Osteoblast (primary cell): ENCODE data around the gene SLC37A1. TPM values are rescaled to one million over a fixed set of nuclear protein-coding genes. Genes with fewer than 3 reads are reported as not detected.

Experiments
- DNase-seq: peaks from one replicate; pipeline ENCODE4 v3.0.0; 2011; ENCODE audit warnings: low spot score, mixed read lengths; ENCODE audit not compliant: insufficient read length; ENCODE audit errors: missing footprints
- H2AFZ ChIP-seq: 2 replicates; pipeline ENCODE4 v1.6.0; 2011; ENCODE audit warnings: mild to moderate bottlenecking, low read length
- H3K27ac ChIP-seq: 2 replicates; pipeline ENCODE4 v1.5.1; 2011; ENCODE audit warnings: mild to moderate bottlenecking, low read depth, low read length, moderate library complexity
- H3K27me3 ChIP-seq: 2 replicates; pipeline ENCODE4 v1.6.0; 2012; ENCODE audit warnings: mild to moderate bottlenecking, control low read depth, inconsistent platforms, low read length, moderate library complexity; ENCODE audit not compliant: insufficient read depth
- H3K36me3 ChIP-seq: 2 replicates; pipeline ENCODE4 v1.5.1; 2011; ENCODE audit warnings: mild to moderate bottlenecking, low read length, control low read depth, moderate library complexity; ENCODE audit not compliant: insufficient read depth
- H3K4me1 ChIP-seq: 2 replicates; pipeline ENCODE4 v1.5.1; 2011; ENCODE audit warnings: mild to moderate bottlenecking, low read length, control low read depth, moderate library complexity; ENCODE audit not compliant: insufficient read depth
- H3K4me2 ChIP-seq: 2 replicates; pipeline ENCODE4 v1.6.0; 2011; ENCODE audit warnings: mild to moderate bottlenecking, low read length; ENCODE audit not compliant: insufficient read depth
- H3K4me3 ChIP-seq: fragments of 200-600 bp; sonication (generic); 3 replicates; pipeline ENCODE4 v1.5.1; 2012; ENCODE audit warnings: mild to moderate bottlenecking, low read length, inconsistent platforms; ENCODE audit not compliant: insufficient read depth
- H3K79me2 ChIP-seq: 2 replicates; pipeline ENCODE4 v1.6.0; 2012; ENCODE audit warnings: mild to moderate bottlenecking, low read length, control low read depth, inconsistent platforms; ENCODE audit not compliant: insufficient read depth
- H3K9me3 ChIP-seq: 2 replicates; pipeline ENCODE4 v1.5.1; 2011; ENCODE audit warnings: low read depth, low read length, control low read depth
- H4K20me1 ChIP-seq: 2 replicates; pipeline ENCODE4 v1.6.0; 2012; ENCODE audit warnings: mild to moderate bottlenecking, low read length, control low read depth; ENCODE audit not compliant: insufficient read depth
- total RNA-seq: library from RNA; depleted of rRNA; stranded (reverse); fragments of >200 nt; gene quantifications from 2 replicates; pipeline ENCODE4 v1.2.3, GENCODE V29; 2012
- TF ChIP-seq, protein P1 (sequence below): IDR thresholded peaks from 2 replicates; pipeline ENCODE4 v1.5.1; 2011; ENCODE audit warnings: mild to moderate bottlenecking, low read depth, low read length, moderate library complexity; ENCODE audit errors: extremely low read depth

The SLC37A1 gene
- total RNA-seq, 1 donor = 6.9 TPM

DNA sequence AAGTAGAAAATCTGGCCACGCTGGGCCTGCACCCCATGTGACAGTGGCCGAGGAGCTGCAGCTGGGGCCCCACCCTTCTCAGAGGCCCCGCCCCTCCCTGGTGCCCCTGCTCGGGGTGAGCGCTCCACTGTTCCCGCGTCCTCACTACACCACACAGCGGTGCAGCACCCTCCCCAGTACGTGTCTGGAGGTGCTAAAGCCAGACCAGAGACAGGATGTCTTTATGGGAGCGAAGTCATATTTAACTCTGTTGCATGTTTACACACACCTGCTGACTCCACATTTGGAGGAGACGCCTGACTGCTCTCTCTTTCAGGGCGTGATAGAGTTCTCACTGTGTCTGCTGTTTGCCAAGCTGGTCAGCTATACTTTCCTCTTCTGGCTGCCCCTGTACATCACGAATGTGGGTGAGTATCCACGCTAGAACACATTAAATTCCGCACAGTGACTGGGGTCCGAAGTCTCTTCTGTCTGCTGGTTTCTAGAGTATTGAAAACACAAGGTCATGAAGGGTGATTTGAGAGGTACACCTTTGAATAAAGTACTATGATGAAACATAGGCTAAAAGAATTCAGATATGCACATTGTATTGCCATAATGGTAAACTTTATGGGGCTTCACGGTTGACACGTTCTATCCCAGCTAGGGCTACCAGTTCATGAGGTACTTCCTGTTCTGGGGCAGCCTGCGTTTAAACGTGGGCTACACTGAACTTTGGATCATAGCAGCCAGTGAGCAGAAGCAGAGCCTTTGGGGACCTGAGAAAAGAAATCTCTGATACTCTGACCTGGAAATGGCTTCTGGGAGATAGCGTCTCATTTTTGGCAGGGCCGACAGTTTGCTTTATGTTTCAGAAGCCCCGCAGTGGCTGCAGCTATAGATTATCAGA, 48.4 kb downstream of the SLC37A1 start:
- H3K36me3 ChIP-seq = no peaks in the 10 kb centered on the region
- H3K4me2 ChIP-seq = no peak overlapping the region
- H2AFZ ChIP-seq = no peak overlapping the region
- no peak for DNase-seq
- TF ChIP-seq, protein P1, sequence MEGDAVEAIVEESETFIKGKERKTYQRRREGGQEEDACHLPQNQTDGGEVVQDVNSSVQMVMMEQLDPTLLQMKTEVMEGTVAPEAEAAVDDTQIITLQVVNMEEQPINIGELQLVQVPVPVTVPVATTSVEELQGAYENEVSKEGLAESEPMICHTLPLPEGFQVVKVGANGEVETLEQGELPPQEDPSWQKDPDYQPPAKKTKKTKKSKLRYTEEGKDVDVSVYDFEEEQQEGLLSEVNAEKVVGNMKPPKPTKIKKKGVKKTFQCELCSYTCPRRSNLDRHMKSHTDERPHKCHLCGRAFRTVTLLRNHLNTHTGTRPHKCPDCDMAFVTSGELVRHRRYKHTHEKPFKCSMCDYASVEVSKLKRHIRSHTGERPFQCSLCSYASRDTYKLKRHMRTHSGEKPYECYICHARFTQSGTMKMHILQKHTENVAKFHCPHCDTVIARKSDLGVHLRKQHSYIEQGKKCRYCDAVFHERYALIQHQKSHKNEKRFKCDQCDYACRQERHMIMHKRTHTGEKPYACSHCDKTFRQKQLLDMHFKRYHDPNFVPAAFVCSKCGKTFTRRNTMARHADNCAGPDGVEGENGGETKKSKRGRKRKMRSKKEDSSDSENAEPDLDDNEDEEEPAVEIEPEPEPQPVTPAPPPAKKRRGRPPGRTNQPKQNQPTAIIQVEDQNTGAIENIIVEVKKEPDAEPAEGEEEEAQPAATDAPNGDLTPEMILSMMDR = no peak
- H3K79me2 ChIP-seq = no peaks in the 10 kb centered on the region
- H3K4me1 ChIP-seq = no peaks in the 10 kb centered on the region
- no peaks in the 10 kb centered on the region for H3K9me3 ChIP-seq
- no peaks in the 10 kb centered on the region for H3K27me3 ChIP-seq
- no peak overlapping the region for H3K27ac ChIP-seq
- H4K20me1 ChIP-seq = no peaks in the 10 kb centered on the region
- no peak overlapping the region for H3K4me3 ChIP-seq

DNA sequence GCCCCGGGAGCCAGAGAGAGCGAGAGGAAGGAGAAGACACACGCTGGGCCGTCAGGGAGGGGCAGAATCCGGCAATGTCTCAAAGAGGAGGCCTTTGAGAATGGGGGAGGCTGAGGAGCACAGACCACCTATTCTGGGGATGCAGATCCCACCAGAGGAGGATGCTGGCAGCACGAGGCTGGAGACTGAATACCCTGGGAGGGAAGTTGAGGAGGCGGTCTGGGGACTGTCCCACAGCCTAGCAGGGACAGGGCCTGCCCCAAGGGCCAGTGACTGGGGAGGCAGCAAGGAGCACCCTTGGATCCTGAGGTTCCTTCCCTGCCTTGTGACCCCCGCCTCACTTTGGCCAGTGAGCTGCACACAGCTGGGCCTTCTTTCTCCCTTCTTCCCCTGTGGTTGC, 49.2 kb downstream of the SLC37A1 start:
- no peaks in the 10 kb centered on the region for H3K36me3 ChIP-seq
- no peaks in the 10 kb centered on the region for H3K79me2 ChIP-seq

DNA sequence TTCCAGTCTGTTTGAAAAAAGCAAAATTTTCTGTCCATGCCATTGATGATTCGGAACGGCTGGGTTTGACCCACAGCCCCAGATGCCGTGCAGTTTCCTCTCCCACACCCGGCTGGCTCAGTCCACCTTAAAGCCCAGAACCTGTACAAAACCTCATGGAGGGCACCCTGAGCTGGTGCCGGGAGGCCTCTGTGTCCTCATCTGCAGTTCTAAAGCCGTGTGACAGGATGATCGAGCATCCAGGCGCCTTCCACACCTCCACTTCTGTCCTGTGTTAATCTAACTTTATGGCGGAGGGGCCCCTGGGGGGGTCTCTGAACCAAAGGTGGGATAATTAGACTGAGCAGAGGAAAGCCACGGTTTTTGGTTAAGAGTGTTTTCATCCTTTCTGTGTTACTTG, 49.6 kb downstream of the SLC37A1 start:
- Histone ChIP-seq H3K36me3 (no peaks in the 10 kb centered on the region), H3K9me3 (no peaks in the 10 kb centered on the region), H3K4me1 (no peaks in the 10 kb centered on the region), H3K27me3 (no peaks in the 10 kb centered on the region), H3K27ac (no peak overlapping the region), H4K20me1 (no peaks in the 10 kb centered on the region), H3K4me3 (no peak overlapping the region), H3K79me2 (no peaks in the 10 kb centered on the region), H2AFZ (no peak overlapping the region), H3K4me2 (no peak overlapping the region)
- TF ChIP-seq, protein P1 = no peak
- no peak for DNase-seq

More for the DNA sequence above, 49.2 kb downstream of the SLC37A1 start:
- H4K20me1 ChIP-seq = no peaks in the 10 kb centered on the region
- no peak overlapping the region for H3K27ac ChIP-seq
- H3K9me3 ChIP-seq = no peaks in the 10 kb centered on the region
- TF ChIP-seq, protein P1 = no peak
- no peak for DNase-seq
- no peak overlapping the region for H2AFZ ChIP-seq
- no peaks in the 10 kb centered on the region for H3K27me3 ChIP-seq
- no peaks in the 10 kb centered on the region for H3K4me1 ChIP-seq
- no peak overlapping the region for H3K4me3 ChIP-seq
- H3K4me2 ChIP-seq = no peak overlapping the region

DNA sequence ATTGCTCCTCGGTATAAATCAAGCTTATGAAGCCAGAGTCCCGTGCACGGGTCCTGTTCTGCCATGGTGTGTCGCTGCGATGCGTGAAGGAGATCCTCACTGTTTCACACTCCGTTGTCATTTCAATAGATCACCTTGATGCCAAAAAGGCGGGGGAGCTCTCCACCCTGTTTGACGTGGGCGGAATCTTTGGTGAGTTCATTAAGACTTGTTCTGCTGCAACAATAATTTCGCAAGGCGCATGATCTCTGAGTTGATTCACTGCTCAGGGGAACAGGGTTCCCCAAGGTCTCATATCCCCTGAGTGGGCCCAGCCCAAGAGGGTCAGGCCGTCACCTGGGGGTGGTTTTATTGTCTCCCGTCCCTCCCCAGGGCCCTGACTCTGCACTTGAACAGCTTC, 50.0 kb downstream of the SLC37A1 start:
- DNase-seq = no peak

More for the DNA sequence above, 50.0 kb downstream of the SLC37A1 start:
- Histone ChIP-seq H3K27me3 (no peaks in the 10 kb centered on the region), H4K20me1 (no peaks in the 10 kb centered on the region), H3K9me3 (no peaks in the 10 kb centered on the region), H3K79me2 (no peaks in the 10 kb centered on the region), H3K4me1 (no peaks in the 10 kb centered on the region), H3K27ac (no peak overlapping the region), H3K4me2 (no peak overlapping the region), H3K36me3 (no peaks in the 10 kb centered on the region), H2AFZ (no peak overlapping the region), H3K4me3 (no peak overlapping the region)
- TF ChIP-seq, protein P1 = no peak
